HG03457 (cell line): ENCODE results near the gene TGM5.
"Not testable (repeated sequence)": the region's sequence is repeated elsewhere in the genome, so short reads cannot be mapped to it uniquely, and the experiment has no call there.

Source experiments
- ATAC-seq: cut with Tn5 transposase; IDR thresholded peaks from one replicate; pipeline ENCODE4 v1.9.1; 2021; ENCODE audit warnings: moderate number of reproducible peaks; ENCODE audit not compliant: unreplicated experiment

Gene TGM5

GRCh38 chr15:43276563-43277200 lies 10.0 kb upstream of the TGM5 start:
- no peak for ATAC-seq

GRCh38 chr15:43275740-43276562 lies 9.2 kb upstream of the TGM5 start:
- ATAC-seq, result no peak

GRCh38 chr15:43274136-43274535 lies 7.4 kb upstream of the TGM5 start:
- no peak for ATAC-seq

- ATAC-seq, result no peak
Observed at GRCh38 chr15:43273243-43273642, 6.5 kb upstream of the TGM5 start.

- ATAC-seq, result not testable (repeated sequence)
Observed at GRCh38 chr15:43271908-43272307, 5.2 kb upstream of the TGM5 start.

- no peak for ATAC-seq
Observed at GRCh38 chr15:43270676-43271306, 4.1 kb upstream of the TGM5 start.

GRCh38 chr15:43270113-43270665 lies 3.5 kb upstream of the TGM5 start:
- ATAC-seq, result no peak

- ATAC-seq, result no peak
Observed at GRCh38 chr15:43268111-43269105, 1.7 kb upstream of the TGM5 start.

- no peak for ATAC-seq
Observed at GRCh38 chr15:43267439-43267838, 711 bp upstream of the TGM5 start.

GRCh38 chr15:43266386-43266785 lies 342 bp downstream of the TGM5 start:
- ATAC-seq, result no peak

GRCh38 chr15:43260011-43260615 lies 6.6 kb downstream of the TGM5 start:
- ATAC-seq, result no peak

GRCh38 chr15:43258781-43259180 lies 7.9 kb downstream of the TGM5 start:
- ATAC-seq, result no peak

GRCh38 chr15:43256341-43256740 lies 10.4 kb downstream of the TGM5 start:
- no peak for ATAC-seq

GRCh38 chr15:43255376-43255775 lies 11.4 kb downstream of the TGM5 start:
- ATAC-seq, result no peak

GRCh38 chr15:43253431-43254403 lies 13.0 kb downstream of the TGM5 start:
- no peak for ATAC-seq

GRCh38 chr15:43251871-43252250 lies 14.9 kb downstream of the TGM5 start:
- ATAC-seq, result no peak

GRCh38 chr15:43251185-43251870 lies 15.4 kb downstream of the TGM5 start:
- no peak for ATAC-seq

- no peak for ATAC-seq
Observed at GRCh38 chr15:43250785-43251184, 15.9 kb downstream of the TGM5 start.
